GM12892 (cell line): ENCODE results near the gene UBXN2A. TPM values are rescaled to one million over a fixed set of nuclear protein-coding genes. Genes with fewer than 3 reads are reported as not detected.

Experiments used
- DNase-seq: peaks from one replicate; pipeline ENCODE4 v3.0.0; 2011; ENCODE audit not compliant: insufficient read length
- FAIRE-seq: peaks from 2 replicates; lab custom pipeline; 2011; peaks lifted over from hg19 to GRCh38; lab: Jason Lieb, UNC
- POLR2A ChIP-seq: IDR thresholded peaks from 2 replicates; pipeline ENCODE4 v1.6.1; 2011; ENCODE audit warnings: low read depth, low read length, control low read depth
- POLR2AphosphoS5 ChIP-seq: IDR thresholded peaks from 2 replicates; pipeline ENCODE4 v1.6.1; 2011; ENCODE audit warnings: low read depth, low read length, control low read depth
- TAF1 ChIP-seq: IDR thresholded peaks from 2 replicates; pipeline ENCODE4 v1.6.1; 2011; ENCODE audit warnings: low read depth, mild to moderate bottlenecking, control low read depth, low read length, borderline replicate concordance
- polyA plus RNA-seq: library from polyadenylated mRNA; unstranded; fragments of >200 nt; gene quantifications from one replicate; pipeline ENCODE4 v1.2.1, GENCODE V29; 2012; ENCODE audit warnings: missing spikeins, inconsistent platforms; ENCODE audit not compliant: missing spikeins

The UBXN2A gene, protein sequence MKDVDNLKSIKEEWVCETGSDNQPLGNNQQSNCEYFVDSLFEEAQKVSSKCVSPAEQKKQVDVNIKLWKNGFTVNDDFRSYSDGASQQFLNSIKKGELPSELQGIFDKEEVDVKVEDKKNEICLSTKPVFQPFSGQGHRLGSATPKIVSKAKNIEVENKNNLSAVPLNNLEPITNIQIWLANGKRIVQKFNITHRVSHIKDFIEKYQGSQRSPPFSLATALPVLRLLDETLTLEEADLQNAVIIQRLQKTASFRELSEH
- polyA plus RNA-seq: 12.8 TPM

DNA sequence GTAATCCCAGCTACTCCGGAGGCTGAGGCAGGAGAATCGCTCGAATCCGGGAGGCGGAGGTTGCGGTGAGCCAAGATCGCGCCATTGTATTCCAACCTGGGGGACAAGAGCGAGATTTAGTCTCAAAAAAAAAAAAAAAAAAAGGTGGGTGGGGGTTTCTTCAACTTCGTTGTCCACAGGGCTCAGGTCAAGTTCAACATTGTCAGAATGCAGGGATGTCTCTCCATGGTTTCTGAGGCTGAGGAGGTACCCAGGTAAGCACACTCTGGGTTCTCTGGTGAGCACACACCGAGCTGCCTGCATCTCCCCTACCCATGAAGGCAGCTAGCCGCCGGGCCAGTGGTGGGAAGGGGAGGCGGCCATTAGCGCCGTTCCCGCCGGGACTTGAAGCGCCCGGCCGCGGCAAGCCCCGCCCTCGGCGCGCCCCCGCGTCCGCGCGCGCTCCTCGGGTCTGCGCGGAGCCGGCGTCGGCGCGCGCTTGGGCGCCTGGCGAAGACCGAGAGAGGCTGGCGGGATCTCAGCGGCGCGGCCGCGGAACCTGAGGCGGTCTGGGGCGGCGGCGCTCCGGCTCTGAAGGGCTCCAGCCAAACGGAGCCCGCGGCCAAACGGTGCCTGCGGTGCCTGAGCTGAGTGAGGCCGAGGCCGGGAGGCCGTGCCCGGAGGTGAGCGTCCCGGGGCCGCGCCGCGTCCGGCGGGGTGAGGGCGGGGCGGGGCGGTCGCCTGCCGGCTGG, at the start of gene UBXN2A:
Gene UBXN2A (plus strand): TSS at position 477 of the 731 bp plus-strand sequence. CDS start 17,852 bp downstream, outside the sequence.
- peak; percentile 78 for DNase-seq
- TF ChIP-seq TAF1 (peak; percentile 76; the same call in 1 of the 2 replicates), POLR2AphosphoS5 (peak; percentile 74), POLR2A (peak; percentile 88)

DNA sequence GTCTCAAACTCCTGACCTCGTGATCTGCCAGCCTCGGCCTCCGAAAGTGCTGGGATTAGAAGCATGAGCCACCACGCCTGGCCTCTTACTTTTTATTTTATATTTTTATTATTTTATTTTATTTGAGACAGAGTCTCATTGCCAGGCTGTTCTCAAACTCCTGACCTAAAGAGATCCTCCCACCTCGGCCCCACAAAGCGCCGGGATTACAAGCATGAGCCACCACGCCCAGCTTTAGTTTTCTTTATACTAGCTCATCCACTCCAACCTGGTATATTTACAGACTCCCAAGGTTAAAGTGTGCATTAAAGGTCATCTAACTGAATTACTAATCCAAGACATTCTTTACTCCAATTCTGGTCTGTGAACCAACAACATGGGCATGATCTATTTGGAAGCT, 40.1 kb upstream of the UBXN2A start:
- TF ChIP-seq TAF1: no peak
- no peak for DNase-seq
- FAIRE-seq: no peak

More for the DNA sequence above, at the start of gene UBXN2A:
- FAIRE-seq: peak; percentile 78

GRCh38 chr2:23900541-23901322, 39.5 kb upstream of the UBXN2A start:
- DNase-seq: no peak
- no peak for FAIRE-seq
- no peak for TF ChIP-seq POLR2AphosphoS5
- no peak for TF ChIP-seq TAF1
- no peak for TF ChIP-seq POLR2A

DNA sequence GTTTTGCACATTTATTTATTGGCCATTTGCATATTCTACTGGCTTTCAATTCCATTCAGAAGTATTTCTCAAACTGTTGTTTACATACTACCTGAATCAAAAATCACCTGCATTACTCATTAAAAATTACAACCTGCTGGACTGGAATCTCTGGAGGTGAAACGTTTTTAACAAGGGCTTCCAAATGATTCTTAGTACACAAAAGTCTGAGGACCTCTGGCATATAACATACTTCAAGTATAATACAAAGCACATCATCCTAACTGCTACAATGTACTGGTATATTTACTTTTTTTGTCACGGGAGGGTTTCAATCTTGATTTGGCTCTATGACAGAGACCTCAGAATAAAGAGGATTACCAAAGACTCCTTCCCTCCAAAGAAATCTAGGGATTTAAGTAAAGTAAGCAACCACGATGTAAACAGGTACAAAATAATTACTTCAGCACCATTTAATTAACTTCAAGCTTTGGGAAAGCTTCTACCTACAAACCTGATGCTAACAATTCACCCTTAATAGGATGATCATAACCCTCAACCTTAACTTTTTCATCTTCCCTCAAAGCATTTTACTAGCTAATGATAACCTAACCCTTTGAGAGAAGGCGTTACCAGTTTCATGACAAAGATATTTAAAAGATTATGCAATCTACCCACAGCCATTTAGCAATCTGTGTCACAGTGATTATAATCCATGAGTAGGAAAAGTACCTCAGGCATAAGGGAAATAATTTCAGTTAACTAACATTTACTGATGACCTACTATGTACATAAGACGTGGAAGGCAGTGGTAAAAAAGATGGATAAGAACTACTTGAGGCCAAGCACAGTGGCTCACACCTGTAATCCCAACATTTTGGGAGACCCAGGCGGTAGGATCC, 38.1 kb upstream of the UBXN2A start:
- DNase-seq (no peak), FAIRE-seq (no peak)
- TF ChIP-seq TAF1 (no peak), POLR2AphosphoS5 (no peak), POLR2A (no peak)

GRCh38 chr2:23903034-23903433, 37.2 kb upstream of the UBXN2A start:
- no peak for DNase-seq
- no peak for FAIRE-seq
- TF ChIP-seq POLR2A (no peak), POLR2AphosphoS5 (no peak), TAF1 (no peak)

DNA sequence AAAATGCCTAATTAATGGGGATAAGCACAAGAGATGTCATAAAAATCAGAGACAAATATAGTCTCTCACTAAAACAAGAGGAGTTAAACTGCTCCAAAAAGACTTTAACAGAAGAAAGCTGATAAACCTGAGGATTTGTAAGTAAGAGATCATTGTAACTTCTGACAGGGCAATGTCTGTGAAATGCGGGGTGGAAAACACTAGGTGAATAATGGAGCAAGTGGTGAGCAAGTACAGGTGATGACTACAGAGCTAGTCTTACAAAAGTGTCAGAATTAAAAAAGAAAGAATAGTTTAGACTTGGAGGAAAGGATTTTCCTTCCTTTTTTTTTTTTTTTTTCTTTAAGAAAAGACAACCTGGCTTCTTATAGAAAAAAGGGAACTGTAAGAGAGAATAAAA, 36.0 kb upstream of the UBXN2A start:
- FAIRE-seq (no peak), DNase-seq (no peak)
- TF ChIP-seq POLR2A (no peak), TAF1 (no peak), POLR2AphosphoS5 (no peak)

DNA sequence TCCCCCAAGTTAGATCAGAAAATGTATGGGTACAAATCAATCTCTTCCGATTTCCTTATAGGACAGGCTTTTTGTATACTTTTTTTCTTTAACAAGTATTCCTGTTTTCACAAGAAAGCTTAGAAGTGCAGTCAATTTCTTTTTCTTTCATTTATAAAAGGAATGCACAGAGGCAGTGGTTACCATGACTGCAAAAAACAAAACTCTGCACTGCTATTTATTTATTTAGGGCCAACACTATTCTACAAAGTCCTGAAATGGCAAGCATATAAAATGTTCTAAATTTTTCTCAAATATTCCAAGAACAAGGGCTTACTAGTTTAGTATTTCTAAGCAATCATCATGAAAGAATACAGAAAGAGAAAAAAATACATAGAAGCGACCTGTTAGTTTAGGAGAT, 35.6 kb upstream of the UBXN2A start:
- FAIRE-seq: no peak
- no peak for DNase-seq
- TF ChIP-seq POLR2A (no peak), TAF1 (no peak), POLR2AphosphoS5 (no peak)

DNA sequence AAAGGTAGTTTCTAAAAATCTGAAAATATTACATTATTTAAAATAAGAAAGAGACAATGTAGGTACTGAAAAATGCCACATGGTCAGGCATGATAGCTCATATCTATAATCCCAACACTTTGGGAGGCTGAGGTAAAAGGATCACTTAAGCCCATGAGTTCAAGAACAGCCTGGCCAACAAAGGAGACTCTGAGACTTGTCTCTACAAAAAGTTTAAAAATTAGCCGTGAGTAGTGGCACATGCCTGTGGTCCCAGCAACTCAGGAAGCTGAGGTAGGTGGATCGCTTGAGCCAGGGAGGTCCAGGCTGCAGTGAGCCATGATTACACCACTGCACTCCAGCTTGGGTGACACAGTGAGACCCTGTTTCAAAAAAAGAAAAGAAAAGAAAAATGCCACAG, 35.1 kb upstream of the UBXN2A start:
- DNase-seq: no peak
- FAIRE-seq: no peak
- no peak for TF ChIP-seq POLR2AphosphoS5
- no peak for TF ChIP-seq POLR2A
- no peak for TF ChIP-seq TAF1

- DNase-seq: no peak
- no peak for TF ChIP-seq TAF1
- no peak for TF ChIP-seq POLR2AphosphoS5
- no peak for TF ChIP-seq POLR2A
- no peak for FAIRE-seq
These were observed 28.2 kb upstream of the UBXN2A start for GRCh38 chr2:23912054-23912453.

DNA sequence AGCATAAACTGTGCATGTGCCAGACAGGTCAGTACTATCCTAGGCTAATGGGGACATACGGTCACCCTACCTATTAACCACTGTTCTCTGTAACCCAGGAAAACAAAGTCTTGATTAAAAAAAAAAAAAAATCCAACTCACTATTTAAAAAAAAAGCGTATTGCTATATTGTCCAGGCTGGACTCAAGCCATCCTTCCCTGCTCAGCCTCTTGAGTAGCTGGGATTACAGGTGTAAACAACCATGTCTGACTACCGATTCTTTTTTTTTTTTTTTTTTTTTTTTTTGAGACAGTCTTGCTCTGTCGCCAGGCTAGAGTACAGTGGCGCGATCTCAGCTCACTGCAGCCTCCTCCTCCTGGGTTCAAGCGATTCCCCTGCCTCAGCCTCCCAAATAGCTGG, 24.9 kb upstream of the UBXN2A start:
- TF ChIP-seq POLR2A (no peak), POLR2AphosphoS5 (no peak), TAF1 (no peak)
- FAIRE-seq (no peak), DNase-seq (no peak)

DNA sequence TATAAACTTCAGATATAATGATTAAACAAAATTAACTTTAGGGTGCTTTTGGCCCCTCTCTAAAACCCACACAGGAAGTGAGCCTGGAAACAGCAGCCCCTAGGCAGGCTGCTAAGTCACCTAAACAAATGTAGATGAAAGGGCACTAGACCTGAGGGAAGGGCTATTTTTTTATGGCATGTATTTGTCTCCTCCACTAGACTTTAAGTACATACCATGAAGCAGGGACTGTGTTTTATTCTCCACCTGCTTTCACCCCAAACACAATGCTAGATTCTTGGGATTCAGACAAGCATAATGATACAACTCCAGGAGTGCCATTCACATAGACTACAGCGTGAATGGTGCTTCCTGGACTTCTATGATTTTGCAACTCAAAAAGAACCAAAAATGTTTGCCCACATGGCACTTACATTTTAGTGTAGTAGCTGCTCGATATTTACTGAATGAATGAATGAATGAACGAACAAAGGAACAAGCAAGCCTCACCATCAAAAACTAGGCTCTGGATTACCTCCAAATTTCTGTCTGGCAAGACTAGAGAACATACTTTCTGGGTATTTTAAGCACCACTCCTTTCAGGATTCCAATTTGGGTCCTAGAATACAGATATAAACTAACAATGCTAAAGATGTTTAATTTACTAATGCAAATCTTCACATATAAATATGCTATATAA, 23.4 kb upstream of the UBXN2A start:
- FAIRE-seq: no peak

More for the DNA sequence above, 23.4 kb upstream of the UBXN2A start:
- DNase-seq: no peak
- TF ChIP-seq TAF1 (no peak), POLR2AphosphoS5 (no peak), POLR2A (no peak)
